ENCODE data around the gene R3HDML.

GRCh38 chr20:44354979-44355497, 18.2 kb downstream of the R3HDML start:
- TF ChIP-seq CTCF (optimal IDR thresholded peaks at IDR 0.05 in 1 of 3, IDR thresholded peaks at IDR 0.05 in 1 of 3, conservative IDR thresholded peaks at IDR 0.05 in 1 of 3; ENCODE audit: extremely low read depth in 1 of 3, insufficient read depth in 2 of 3, low read length in 3 of 3) = no peak
- TF ChIP-seq EZH2 (IDR thresholded peaks at IDR 0.05; ENCODE audit: low read length) = no peak
